HEK293 (cell line): Measurements from ENCODE around the gene RAB1B.

ENCODE experiments used
- CTCF ChIA-PET: fragments of 350-600 bp; formaldehyde crosslinking; extraction: SDS; loops from one replicate; lab custom pipeline; 2021; ENCODE audit warnings: antibody characterized with exemption; lab: Yijun Ruan, JAX
- POLR2A ChIA-PET: fragments of 300-600 bp; formaldehyde crosslinking; extraction: SDS; loops from one replicate; lab custom pipeline; 2020; ENCODE audit warnings: antibody characterized with exemption, inconsistent platforms; lab: Yijun Ruan, JAX
- H3K27ac ChIP-seq: fragments of 200-500 bp; sonication (Bioruptor generic); 2 replicates; pipeline ENCODE4 v1.5.1; 2014; ENCODE audit warnings: low read depth, low read length, control low read depth, inconsistent platforms; ENCODE audit errors: extremely low read depth
- H3K36me3 ChIP-seq, 2 experiments: fragments of 200-500 bp in 1 of 2; sonication (Bioruptor generic) in 1 of 2; 1 replicate in 1 of 2; 2 replicates in 1 of 2; pipeline ENCODE4 v1.5.1; 2014 to 2017; ENCODE audit warnings: inconsistent platforms in 2 of 2, low read length in 2 of 2; ENCODE audit not compliant: control insufficient read depth in 2 of 2, insufficient read depth in 1 of 2
- H3K4me1 ChIP-seq: fragments of 200-500 bp; sonication (Bioruptor generic); 2 replicates; pipeline ENCODE4 v1.5.1; 2014; ENCODE audit warnings: mild to moderate bottlenecking, low read length, inconsistent platforms; ENCODE audit not compliant: control insufficient read depth, insufficient read depth
- H3K4me3 ChIP-seq: 2 replicates; pipeline ENCODE4 v1.5.1; 2011; ENCODE audit warnings: low read depth, mild to moderate bottlenecking, control low read depth, low read length, moderate library complexity
- H3K9me3 ChIP-seq: fragments of 200-500 bp; sonication (Bioruptor generic); 2 replicates; pipeline ENCODE4 v1.5.1; 2014; ENCODE audit warnings: low read depth, low read length, inconsistent platforms; ENCODE audit not compliant: control insufficient read depth, insufficient read depth
- EGR2 ChIP-seq: fragments of 450-650 bp; formaldehyde crosslinking; IDR thresholded peaks from 2 replicates; pipeline ENCODE4 v1.5.1; 2016; ENCODE audit warnings: low read depth, missing biosample characterization, missing genetic modification characterization
- GLIS1 ChIP-seq: fragments of 450-650 bp; formaldehyde crosslinking; IDR thresholded peaks from 2 replicates; pipeline ENCODE4 v1.5.1; 2016; ENCODE audit warnings: missing biosample characterization, missing genetic modification characterization
- IKZF3 ChIP-seq: fragments of 450-650 bp; IDR thresholded peaks from 2 replicates; pipeline ENCODE4 v1.5.0; 2018; ENCODE audit warnings: missing biosample characterization, mild to moderate bottlenecking, missing genetic modification characterization, moderate library complexity
- KLF7 ChIP-seq: fragments of 450-650 bp; formaldehyde crosslinking; IDR thresholded peaks from 2 replicates; pipeline ENCODE4 v1.5.1; 2016; ENCODE audit warnings: missing biosample characterization, missing genetic modification characterization, borderline replicate concordance
- SETDB1 ChIP-seq: IDR thresholded peaks from one replicate; pipeline ENCODE4 v1.6.1; 2017; ENCODE audit warnings: mild to moderate bottlenecking, low read length, moderate library complexity, mixed read lengths; ENCODE audit not compliant: insufficient read length
- ZBTB20 ChIP-seq: fragments of 450-650 bp; formaldehyde crosslinking; IDR thresholded peaks from 2 replicates; pipeline ENCODE4 v1.5.1; 2016; ENCODE audit warnings: missing biosample characterization, missing genetic modification characterization
- ZFP41 ChIP-seq: fragments of 450-650 bp; formaldehyde crosslinking; IDR thresholded peaks from 2 replicates; pipeline ENCODE4 v1.5.1; 2016; ENCODE audit warnings: missing biosample characterization, missing genetic modification characterization, borderline replicate concordance
- ZNF157 ChIP-seq: fragments of 450-650 bp; formaldehyde crosslinking; IDR thresholded peaks from 2 replicates; pipeline ENCODE4 v1.5.1; 2016; ENCODE audit warnings: missing biosample characterization, missing genetic modification characterization
- ZNF214 ChIP-seq: fragments of 450-650 bp; formaldehyde crosslinking; IDR thresholded peaks from 2 replicates; pipeline ENCODE4 v1.5.1; 2017; ENCODE audit warnings: missing biosample characterization, mild to moderate bottlenecking, missing genetic modification characterization, borderline replicate concordance
- ZNF335 ChIP-seq: fragments of 450-650 bp; formaldehyde crosslinking; conservative IDR thresholded peaks from 2 replicates; pipeline ENCODE4 v1.5.1; 2016; ENCODE audit warnings: missing biosample characterization, missing genetic modification characterization
- ZNF416 ChIP-seq: fragments of 450-650 bp; formaldehyde crosslinking; IDR thresholded peaks from 2 replicates; pipeline ENCODE4 v1.5.1; 2016; ENCODE audit warnings: missing biosample characterization, missing genetic modification characterization
- ZNF48 ChIP-seq: fragments of 450-650 bp; formaldehyde crosslinking; IDR thresholded peaks from 2 replicates; pipeline ENCODE4 v1.5.1; 2016; ENCODE audit warnings: missing biosample characterization, missing genetic modification characterization
- ZNF549 ChIP-seq: fragments of 450-650 bp; IDR thresholded peaks from 2 replicates; pipeline ENCODE4 v1.5.1; 2018; ENCODE audit warnings: missing biosample characterization, missing genetic modification characterization, mild to moderate bottlenecking, inconsistent platforms, moderate library complexity
- ZNF626 ChIP-seq: fragments of 450-650 bp; sonication (Bioruptor Pico); formaldehyde crosslinking; IDR thresholded peaks from 2 replicates; pipeline ENCODE4 v1.5.1; 2018; ENCODE audit warnings: missing biosample characterization, missing genetic modification characterization, inconsistent platforms
- TF ChIP-seq, protein P1 (sequence below): fragments of 450-650 bp; formaldehyde crosslinking; IDR thresholded peaks from 2 replicates; pipeline ENCODE4 v1.5.1; 2016; ENCODE audit warnings: missing biosample characterization, missing genetic modification characterization
- TF ChIP-seq, protein P2 (sequence below): fragments of 450-650 bp; formaldehyde crosslinking; IDR thresholded peaks from 2 replicates; pipeline ENCODE4 v1.5.1; 2016; ENCODE audit warnings: missing biosample characterization, missing genetic modification characterization
- TF ChIP-seq, protein P3 (sequence below): fragments of 450-650 bp; formaldehyde crosslinking; IDR thresholded peaks from 2 replicates; pipeline ENCODE4 v1.5.1; 2017; ENCODE audit warnings: missing biosample characterization, missing genetic modification characterization

RAB1B gene

DNA sequence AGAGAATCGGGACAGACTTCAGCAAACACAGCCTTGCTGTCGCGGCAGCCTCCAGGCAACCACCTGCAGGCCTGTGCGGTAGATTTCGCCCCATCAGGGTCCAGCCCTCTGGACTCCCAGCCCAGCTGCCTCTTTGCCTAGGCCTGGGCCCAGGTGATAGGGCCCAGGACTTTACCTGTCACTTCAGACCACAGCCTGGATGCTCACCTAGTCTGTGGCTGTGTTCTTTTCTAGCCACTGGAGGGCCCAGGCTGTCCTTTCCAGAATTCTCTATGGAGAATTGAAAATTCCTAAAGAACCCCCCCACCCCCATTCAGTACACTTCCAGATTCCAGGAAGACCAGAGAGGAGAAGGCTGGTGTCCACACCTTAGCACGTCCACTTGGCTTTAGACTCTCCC is 30.6 kb upstream of the RAB1B start (continued):
- no peak for TF ChIP-seq ZNF626 (tag by site-specific recombination)
- no peak for TF ChIP-seq ZBTB20 (tag by site-specific recombination)

DNA sequence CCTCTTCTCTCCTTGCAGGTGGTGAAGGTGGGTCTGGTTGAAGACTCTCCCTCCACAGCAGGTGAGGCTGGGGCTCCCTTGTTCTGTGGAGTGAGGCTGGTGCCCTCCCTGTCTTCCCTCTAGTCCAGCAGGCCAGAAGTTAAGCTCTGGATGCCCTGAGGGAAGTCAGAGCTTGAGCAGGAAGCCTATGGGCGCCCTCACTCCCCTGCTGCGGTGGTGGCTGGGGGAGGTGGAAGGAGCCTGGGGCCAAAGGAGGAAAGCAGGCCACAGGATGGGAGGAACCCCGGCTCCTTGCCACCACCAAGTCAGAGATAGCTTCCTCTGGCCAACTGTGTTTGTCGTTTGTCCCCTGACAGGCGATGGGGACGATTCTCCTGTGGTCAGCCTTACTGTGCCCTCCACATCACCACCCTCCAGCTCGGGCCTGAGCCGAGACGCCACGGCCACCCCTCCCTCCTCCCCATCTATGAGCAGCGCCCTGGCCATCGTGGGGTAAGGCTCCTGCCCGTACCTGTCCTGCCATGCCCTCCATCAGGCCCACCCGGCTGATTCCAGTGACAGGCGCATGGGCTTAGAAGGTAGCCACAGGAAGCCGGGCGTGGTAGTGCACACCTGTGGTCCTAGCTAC is 29.5 kb upstream of the RAB1B start:
- CTCF ChIA-PET: interaction anchor here (0.6 to 1.1 kb wide), 2 partner anchors 18 to 168 kb away, joined by 3 to 5 read pairs; no protein-coding TSS in a partner anchor

DNA sequence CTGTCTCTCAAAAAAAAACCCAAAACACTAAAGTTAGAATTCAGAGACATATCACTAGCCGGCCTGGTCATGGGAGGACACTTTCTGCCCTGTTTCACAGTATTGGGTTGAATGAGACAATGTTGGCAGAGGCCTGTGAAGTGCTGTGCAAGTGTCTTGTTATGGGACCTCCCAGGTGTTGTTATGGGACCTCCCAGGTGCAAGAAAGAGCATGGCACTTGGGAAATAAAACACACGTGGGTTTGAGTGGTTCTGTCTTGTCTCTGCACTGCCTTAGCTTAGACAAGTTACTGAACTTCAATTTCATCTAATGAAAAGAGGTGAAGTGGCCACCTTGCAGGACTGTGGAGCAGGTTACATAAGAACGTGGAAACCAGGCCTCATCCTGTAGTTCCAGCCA is 28.9 kb upstream of the RAB1B start:
- CTCF ChIA-PET: interaction anchor here (1.1 kb wide), 1 partner anchor 19 kb away, joined by 5 read pairs; no protein-coding TSS in a partner anchor
- Histone ChIP-seq H3K4me1 (no peaks in the 10 kb centered on the region), H3K9me3 (no peaks in the 10 kb centered on the region), H3K36me3 (peaks cover 0 to 64% of the 10 kb centered on the region in 2 experiments; a peak in 1 of 3 replicates), H3K27ac (no peak overlapping the region), H3K4me3 (no peak overlapping the region)
- no peak for TF ChIP-seq ZNF335 (tag by site-specific recombination)
- TF ChIP-seq GLIS1 (tag by site-specific recombination): peak; percentile 43; the same call in 1 of the 2 replicates
- no peak for TF ChIP-seq KLF7 (tag by site-specific recombination)
- POLR2A ChIA-PET: interaction anchor here (0.6 kb wide), 1 partner anchor 466 kb away, joined by 3 read pairs; no protein-coding TSS in a partner anchor

More for the DNA sequence above, 29.5 kb upstream of the RAB1B start:
- TF ChIP-seq, protein P1, sequence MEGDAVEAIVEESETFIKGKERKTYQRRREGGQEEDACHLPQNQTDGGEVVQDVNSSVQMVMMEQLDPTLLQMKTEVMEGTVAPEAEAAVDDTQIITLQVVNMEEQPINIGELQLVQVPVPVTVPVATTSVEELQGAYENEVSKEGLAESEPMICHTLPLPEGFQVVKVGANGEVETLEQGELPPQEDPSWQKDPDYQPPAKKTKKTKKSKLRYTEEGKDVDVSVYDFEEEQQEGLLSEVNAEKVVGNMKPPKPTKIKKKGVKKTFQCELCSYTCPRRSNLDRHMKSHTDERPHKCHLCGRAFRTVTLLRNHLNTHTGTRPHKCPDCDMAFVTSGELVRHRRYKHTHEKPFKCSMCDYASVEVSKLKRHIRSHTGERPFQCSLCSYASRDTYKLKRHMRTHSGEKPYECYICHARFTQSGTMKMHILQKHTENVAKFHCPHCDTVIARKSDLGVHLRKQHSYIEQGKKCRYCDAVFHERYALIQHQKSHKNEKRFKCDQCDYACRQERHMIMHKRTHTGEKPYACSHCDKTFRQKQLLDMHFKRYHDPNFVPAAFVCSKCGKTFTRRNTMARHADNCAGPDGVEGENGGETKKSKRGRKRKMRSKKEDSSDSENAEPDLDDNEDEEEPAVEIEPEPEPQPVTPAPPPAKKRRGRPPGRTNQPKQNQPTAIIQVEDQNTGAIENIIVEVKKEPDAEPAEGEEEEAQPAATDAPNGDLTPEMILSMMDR (tag by site-specific recombination): no peak
- no peak for TF ChIP-seq ZFP41 (tag by site-specific recombination)
- TF ChIP-seq EGR2 (tag by site-specific recombination): no peak
- TF ChIP-seq ZNF157 (tag by site-specific recombination): no peak
- no peak for TF ChIP-seq ZNF214 (tag by site-specific recombination)
- TF ChIP-seq ZNF48 (tag by site-specific recombination): no peak
- TF ChIP-seq ZNF549 (tag by site-specific recombination): no peak
- TF ChIP-seq SETDB1: no peak
- TF ChIP-seq ZNF416: no peak
- Histone ChIP-seq H3K27ac (no peak overlapping the region), H3K9me3 (no peaks in the 10 kb centered on the region), H3K4me3 (no peak overlapping the region), H3K36me3 (peaks cover 0 to 68% of the 10 kb centered on the region in 2 experiments; a peak in 1 of 3 replicates), H3K4me1 (no peaks in the 10 kb centered on the region)
- POLR2A ChIA-PET: interaction anchor here (0.6 kb wide), 1 partner anchor 465 kb away, joined by 3 read pairs; no protein-coding TSS in a partner anchor

DNA sequence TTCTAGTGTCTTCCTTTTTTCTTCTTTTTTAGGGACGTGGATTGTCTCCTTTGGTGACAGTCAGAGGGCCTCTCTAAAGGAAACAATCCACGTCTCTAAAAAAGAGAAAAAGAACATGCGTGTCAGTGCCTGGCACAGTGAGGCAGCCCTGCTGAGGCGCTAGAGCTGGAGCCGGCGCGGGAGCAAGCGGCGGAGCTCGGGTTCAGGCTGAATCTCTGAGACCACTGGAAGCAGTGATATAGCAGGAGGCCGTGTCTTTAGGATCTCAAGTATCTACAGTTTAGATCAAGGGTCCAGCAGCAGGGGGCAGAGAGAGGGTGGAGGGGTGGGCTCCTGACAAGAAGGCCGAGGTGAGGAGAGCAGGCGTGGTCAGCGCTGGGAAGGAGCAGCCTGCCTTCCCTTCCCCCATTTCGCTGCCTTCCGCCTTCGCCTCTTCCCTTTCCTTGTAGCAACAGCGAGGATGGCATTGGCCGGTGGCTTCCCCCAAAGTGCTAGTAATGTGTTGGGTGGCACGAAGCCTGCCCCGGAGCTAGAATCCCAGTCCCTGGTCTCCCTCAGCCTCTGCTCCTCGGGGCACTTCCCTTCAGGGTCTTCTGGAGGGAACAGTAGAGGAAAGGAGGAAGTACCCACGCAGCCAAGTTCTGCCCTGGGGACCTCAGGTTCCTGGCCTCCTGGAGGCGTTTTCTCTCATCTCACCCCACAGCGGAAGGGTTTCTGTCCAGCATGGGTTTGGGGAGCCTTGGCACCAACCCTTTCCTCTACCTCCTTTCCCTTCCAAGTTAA is 28.2 kb upstream of the RAB1B start:
- Histone ChIP-seq H3K4me1 (no peaks in the 10 kb centered on the region), H3K9me3 (no peaks in the 10 kb centered on the region), H3K36me3 (peaks cover 0 to 61% of the 10 kb centered on the region in 2 experiments; a peak in 1 of 3 replicates), H3K4me3 (no peak overlapping the region), H3K27ac (no peak overlapping the region)
- CTCF ChIA-PET: interaction anchor here (1.1 to 1.5 kb wide), 2 partner anchors 16 to 20 kb away, joined by 4 to 5 read pairs; no protein-coding TSS in a partner anchor
- POLR2A ChIA-PET: no interaction called here
- TF ChIP-seq, protein P1 (tag by site-specific recombination): no peak
- TF ChIP-seq, protein P2, sequence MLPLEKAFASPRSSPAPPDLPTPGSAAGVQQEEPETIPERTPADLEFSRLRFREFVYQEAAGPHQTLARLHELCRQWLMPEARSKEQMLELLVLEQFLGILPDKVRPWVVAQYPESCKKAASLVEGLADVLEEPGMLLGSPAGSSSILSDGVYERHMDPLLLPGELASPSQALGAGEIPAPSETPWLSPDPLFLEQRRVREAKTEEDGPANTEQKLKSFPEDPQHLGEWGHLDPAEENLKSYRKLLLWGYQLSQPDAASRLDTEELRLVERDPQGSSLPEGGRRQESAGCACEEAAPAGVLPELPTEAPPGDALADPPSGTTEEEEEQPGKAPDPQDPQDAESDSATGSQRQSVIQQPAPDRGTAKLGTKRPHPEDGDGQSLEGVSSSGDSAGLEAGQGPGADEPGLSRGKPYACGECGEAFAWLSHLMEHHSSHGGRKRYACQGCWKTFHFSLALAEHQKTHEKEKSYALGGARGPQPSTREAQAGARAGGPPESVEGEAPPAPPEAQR (tag by site-specific recombination): no peak
- TF ChIP-seq, protein P3, sequence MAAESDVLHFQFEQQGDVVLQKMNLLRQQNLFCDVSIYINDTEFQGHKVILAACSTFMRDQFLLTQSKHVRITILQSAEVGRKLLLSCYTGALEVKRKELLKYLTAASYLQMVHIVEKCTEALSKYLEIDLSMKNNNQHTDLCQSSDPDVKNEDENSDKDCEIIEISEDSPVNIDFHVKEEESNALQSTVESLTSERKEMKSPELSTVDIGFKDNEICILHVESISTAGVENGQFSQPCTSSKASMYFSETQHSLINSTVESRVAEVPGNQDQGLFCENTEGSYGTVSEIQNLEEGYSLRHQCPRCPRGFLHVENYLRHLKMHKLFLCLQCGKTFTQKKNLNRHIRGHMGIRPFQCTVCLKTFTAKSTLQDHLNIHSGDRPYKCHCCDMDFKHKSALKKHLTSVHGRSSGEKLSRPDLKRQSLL (tag by site-specific recombination): peak; percentile 69
- TF ChIP-seq IKZF3 (tag by site-specific recombination): no peak
- TF ChIP-seq, all 188 proteins: peak for 1
